ENCODE data around the gene ZNF74.

Gene ZNF74

GRCh38 chr22:20431511-20432192, 37.7 kb downstream of the ZNF74 start:
- no peak for TF ChIP-seq ZFX (IDR thresholded peaks at IDR 0.05)
- TF ChIP-seq, protein P1, sequence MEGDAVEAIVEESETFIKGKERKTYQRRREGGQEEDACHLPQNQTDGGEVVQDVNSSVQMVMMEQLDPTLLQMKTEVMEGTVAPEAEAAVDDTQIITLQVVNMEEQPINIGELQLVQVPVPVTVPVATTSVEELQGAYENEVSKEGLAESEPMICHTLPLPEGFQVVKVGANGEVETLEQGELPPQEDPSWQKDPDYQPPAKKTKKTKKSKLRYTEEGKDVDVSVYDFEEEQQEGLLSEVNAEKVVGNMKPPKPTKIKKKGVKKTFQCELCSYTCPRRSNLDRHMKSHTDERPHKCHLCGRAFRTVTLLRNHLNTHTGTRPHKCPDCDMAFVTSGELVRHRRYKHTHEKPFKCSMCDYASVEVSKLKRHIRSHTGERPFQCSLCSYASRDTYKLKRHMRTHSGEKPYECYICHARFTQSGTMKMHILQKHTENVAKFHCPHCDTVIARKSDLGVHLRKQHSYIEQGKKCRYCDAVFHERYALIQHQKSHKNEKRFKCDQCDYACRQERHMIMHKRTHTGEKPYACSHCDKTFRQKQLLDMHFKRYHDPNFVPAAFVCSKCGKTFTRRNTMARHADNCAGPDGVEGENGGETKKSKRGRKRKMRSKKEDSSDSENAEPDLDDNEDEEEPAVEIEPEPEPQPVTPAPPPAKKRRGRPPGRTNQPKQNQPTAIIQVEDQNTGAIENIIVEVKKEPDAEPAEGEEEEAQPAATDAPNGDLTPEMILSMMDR (conservative IDR thresholded peaks at IDR 0.05) = no peak
- peak overlapping the region; percentile 83 for H3K27ac ChIP-seq

GRCh38 chr22:20432244-20432686, 38.3 kb downstream of the ZNF74 start:
- TF ChIP-seq, protein P1 (conservative IDR thresholded peaks at IDR 0.05) = no peak
- no peak for TF ChIP-seq ZFX (IDR thresholded peaks at IDR 0.05)
- peak overlapping the region; percentile 83 for H3K27ac ChIP-seq

DNA sequence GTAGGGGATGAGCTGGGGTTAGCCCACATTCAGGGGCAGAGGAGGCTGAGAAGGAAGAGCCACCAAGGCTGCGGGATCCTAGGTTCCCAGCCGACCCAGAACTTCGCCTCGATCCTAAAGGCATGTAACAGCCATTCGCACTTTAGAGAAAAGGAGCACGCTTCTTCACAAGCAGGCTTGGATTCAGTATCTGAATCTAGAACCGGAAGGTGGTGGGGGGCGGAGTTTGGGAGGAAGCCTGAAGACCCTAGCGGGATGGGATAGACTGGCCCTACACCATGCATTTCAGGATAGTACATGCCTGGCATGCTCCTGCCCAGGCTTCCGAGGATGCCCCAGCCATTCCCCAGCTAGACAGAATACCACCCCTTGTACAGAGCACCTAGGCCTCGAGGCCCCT, 39.2 kb downstream of the ZNF74 start:
- TF ChIP-seq, protein P1 (conservative IDR thresholded peaks at IDR 0.05) = no peak
- no peak for TF ChIP-seq ZFX (IDR thresholded peaks at IDR 0.05)
- H3K27ac ChIP-seq = no peak overlapping the region

DNA sequence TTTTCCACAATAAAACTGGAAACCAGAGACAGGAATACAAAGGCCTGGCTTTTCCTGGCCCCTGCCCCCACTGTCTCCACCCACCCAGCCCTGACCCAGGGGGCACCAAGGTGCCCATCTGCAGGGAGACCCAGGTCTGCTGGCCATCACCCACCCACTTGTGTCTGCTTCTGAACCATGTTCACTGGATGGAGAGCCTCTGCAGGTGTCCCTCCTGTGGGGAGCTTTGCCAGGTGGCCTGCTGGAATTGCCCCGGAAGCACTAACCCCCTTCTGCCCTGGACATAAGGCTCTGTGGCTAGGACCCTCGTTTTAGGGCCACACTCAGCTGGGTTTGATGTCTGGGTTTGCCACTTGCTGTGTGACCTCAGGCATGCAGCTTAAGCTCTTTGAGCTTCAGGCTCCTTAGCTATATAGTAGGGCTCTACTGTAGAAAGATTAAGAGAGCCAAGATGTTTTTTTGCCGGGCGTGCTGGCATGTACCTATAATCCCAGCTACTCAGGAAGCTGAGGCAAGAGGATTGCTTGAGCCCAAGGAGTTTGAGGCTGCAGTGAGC, 39.8 kb downstream of the ZNF74 start:
- TF ChIP-seq, protein P1 (conservative IDR thresholded peaks at IDR 0.05) = no peak
- TF ChIP-seq ZFX (IDR thresholded peaks at IDR 0.05) = no peak

DNA sequence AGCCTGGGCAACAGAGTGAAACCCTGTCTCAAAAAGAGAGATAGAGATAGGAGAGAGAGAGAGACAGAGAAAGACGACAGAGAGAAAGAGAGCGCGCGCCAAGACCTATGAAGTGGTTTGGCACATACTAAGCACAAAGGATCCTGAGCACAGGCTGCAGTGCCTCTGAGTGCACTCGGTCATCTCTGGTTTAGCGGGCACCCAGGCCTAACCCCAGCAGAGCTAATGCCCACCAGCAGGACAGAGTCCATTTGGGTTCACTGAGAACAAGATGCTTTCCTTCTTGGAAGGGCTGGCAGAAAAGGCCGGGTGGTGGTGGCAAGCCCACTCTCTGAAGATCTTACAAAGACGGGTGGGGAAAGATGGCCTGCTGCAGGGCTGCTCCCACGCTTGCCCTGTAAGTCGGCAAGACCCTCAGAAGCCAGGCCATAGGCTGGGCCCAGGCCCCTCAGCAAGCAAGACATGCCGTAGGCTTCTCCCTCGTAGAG, 40.4 kb downstream of the ZNF74 start:
- no peak overlapping the region for H3K27ac ChIP-seq
- TF ChIP-seq, protein P1 (conservative IDR thresholded peaks at IDR 0.05) = no peak
- no peak for TF ChIP-seq ZFX (IDR thresholded peaks at IDR 0.05)

More for the DNA sequence above, 39.8 kb downstream of the ZNF74 start:
- H3K27ac ChIP-seq = no peak overlapping the region

DNA sequence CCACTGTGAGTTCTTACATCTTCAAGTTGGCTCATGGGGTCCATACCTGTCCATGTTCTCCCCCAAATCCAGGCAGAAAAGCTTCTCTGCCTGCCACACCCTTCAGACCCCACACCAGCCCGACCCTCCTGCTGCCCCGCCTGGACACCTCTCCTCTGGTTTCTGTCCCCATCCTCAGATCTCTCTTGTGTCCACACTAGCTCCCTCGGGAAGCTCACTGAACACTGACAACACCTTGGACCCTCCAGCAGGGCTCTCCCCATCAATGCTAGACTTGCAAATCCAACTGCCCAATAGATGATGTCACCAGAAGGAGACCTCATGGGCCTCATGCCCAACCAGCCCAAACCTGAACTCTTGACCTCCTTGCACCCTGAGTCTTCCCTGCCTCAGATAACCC, 40.8 kb downstream of the ZNF74 start:
- H3K27ac ChIP-seq = no peak overlapping the region
- TF ChIP-seq ZFX (IDR thresholded peaks at IDR 0.05) = no peak
- TF ChIP-seq, protein P1 (conservative IDR thresholded peaks at IDR 0.05) = no peak
